ENCODE measurements around the gene TTC21B.

Gene TTC21B

DNA sequence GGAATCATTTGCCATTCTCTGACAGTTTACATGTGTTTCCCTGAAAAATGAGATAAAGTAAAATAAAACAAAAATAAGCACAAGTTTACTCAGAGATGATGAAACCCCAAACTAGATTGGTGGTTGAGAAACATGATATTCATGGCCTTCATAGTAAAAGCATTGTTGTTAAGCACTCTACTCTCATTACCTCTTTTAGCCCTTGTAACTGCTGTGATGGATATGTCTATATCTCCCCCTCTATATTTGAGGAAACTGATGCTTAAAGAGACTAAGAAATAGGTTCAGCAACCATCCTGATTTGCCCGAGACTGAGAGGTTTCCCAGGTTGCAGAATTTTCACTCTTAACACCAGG, 125.7 kb downstream of the TTC21B start:
- DNase-seq, result no peak

DNA sequence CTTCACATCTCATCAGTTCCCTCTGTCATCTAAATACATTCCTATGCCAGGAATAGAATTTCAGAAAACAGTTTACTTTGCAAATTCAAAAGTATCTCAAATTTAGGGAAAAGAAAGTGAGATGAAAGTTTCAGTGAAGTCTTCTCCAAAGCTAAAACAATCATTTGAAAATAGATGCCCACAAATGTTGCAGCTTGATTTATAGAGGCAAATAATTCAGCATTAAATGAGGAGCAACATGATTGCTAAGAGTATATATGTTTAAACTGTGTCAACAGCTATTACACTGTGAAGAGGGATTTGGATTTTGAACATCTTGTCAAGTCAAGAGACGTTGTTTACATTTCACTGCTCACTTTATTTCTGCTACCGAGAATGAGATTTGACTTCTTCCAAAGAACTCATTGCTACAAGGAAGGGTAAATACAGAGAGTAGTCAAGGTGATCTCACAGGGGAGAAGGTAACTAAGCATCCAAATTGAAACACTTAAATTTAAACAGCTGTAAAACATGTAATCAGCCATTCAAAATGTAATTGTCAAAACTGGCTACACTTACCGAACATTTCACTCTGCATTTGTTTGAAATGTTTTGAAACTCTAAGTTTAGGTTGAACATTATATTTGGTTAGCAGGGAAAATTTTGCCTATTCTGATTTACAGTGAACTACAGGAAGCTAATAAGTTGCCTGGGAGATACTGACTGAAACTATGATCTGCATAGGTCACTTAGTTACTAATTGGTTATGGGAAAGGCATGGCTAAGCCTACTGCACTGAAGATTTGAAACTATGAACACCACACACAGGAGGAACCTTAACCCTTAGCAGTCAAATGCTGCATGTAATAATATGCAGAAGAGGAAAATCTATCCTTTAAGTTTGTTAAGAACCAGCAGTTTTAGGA, 126.3 kb downstream of the TTC21B start:
- DNase-seq, result no peak

DNA sequence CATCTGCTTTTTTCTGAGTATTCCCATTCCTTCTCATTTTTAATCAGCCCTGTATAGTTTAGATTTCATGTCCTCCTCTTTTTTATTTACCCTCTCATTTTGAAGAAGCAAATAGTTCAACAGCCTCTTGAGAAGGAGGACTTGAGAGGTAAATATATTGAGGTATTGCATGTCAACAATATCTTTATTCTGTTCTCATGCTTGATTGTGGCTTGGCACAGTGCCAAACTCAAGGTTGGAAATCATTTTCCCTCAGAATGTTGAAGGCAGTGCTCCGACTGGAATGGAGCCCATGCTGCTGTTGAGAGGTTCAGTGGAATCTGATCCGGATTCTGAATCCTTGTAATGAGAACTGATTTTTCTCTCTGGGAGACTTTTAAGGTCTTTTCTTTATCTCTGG, 128.5 kb downstream of the TTC21B start:
- no peak for DNase-seq
